GM18858 (cell line): Measurements from ENCODE around the gene OR4N5.
"Not testable (repeated sequence)": the region's sequence is repeated elsewhere in the genome, so short reads cannot be mapped to it uniquely, and the experiment has no call there.

Source experiments
- ATAC-seq: cut with Tn5 transposase; IDR thresholded peaks from one replicate; pipeline ENCODE4 v1.9.1; 2021; ENCODE audit not compliant: unreplicated experiment

OR4N5 gene, protein sequence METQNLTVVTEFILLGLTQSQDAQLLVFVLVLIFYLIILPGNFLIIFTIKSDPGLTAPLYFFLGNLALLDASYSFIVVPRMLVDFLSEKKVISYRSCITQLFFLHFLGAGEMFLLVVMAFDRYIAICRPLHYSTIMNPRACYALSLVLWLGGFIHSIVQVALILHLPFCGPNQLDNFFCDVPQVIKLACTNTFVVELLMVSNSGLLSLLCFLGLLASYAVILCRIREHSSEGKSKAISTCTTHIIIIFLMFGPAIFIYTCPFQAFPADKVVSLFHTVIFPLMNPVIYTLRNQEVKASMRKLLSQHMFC

DNA sequence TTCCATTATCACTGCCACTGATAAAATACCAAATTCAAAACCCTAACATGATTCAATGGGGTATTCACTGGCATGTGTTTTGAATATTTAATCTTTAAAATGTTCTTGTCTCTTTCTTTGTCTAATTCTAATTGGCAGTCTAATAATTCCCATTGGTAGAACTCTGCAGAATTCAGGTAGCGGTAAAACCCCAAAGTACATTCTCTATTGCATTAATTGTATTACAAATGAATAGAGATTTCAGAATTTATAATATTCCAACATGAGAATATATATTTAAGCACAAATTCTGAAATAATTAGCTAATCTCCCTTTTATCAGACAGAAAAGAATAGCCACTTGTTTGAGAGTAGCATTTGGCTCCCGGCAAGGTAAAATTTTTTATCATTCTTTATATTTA, at the start of gene OR4N5:
Gene OR4N5, plus strand, starts transcription at position 301 of the 400 bp plus-strand sequence. CDS start 4,916 bp downstream, outside the sequence.
- no peak for ATAC-seq

DNA sequence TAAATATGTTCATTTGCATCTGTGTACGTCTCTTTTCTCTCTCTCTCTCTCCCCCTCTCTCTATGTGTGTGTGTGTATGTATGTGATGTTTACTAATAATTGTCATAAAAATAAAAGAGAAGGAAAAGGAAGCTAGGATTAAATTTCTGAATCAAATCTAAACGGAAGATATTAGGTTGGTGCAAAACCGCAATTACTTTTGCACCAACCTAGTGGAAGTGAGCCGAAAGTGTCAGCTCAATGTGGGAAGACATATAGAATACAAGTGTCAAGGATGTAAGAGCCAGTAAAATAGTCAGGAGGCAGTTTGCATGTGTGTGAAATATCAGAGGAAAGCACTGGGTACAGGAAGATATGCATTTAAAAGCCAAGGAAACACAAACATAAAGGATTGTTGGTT, 46.6 kb upstream of the OR4N5 start:
- ATAC-seq = no peak

DNA sequence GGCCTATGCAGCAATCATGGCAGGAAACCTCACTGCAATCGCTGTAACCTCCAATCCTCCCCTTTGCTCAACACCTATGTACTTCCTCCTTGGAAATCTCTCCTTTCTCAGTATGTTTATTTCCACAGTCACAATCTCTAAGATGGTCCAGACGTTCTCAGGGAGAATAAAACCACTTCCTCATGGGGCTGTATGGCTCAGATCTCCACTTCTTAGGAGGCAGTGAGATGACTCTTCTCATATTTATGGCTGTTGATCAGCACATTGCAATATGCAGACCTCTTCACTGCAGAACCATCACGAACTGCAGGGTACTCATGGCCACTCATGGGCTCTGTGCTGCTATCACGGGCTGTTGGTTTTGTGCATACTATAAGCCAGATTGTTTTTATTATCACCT, 45.2 kb upstream of the OR4N5 start:
- no peak for ATAC-seq

DNA sequence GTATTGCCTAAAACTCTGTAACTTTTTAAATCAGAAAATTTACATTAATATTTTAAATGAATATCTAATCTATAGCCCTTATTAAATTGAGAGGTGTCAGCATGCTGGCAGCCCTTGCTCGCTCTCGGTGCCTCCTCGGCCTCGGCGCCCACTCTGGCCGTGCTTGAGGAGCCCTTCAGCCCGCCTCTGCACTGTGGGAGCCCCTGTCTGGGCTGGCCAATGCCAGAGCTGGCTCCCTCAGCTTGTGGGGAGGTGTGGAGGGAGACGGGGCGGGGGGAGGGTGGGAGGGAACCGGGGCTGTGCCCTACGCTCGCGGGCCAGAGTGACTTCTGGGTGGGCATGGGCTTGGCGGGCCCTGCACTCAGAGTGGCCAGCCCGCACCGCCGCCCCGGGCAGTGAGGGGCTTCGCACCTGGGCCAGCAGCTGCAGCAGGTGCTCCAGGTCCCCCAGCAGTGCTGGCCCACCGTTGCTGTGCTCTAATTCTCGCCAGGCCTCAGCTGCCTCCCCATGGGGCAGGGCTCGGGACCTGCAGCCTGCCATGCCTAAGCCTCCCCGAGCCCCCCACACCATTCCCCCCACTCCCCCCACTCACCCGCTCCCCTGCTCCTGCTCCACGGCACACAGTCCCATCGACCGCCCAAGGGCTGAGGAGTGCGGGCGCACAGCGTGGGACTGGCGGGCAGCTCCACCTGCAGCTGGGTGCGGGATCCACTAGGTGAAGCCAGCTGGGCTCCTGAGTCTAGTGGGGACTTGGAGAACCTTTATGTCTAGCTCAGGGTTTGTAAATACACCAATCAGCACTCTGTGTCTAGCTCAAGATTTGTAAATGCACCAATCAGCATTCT, 39.5 kb upstream of the OR4N5 start:
- ATAC-seq = not testable (repeated sequence)

DNA sequence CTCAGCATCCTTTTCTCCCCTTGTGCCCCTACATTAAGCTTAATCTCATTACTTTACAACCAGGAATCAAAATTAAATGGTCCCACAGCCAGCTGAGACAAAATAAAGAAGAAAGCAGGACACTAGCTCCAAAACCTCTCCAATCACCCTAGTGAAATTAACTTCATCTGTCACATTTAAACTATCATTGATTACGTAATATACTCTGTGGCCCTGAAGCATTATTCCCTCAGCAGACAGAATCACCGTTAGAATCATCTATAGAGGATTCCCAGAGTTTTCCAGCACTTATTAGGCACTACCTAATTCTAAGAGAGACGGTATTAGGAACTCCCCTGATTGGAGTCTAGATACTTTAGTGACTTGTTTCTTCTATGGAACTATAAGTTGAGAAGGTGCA, 28.2 kb upstream of the OR4N5 start, which contains the start of gene OR4K17:
Gene OR4K17, plus strand, starts transcription at position 302 of the 400 bp plus-strand sequence. CDS start 6,761 bp downstream, outside the sequence.
- no peak for ATAC-seq

DNA sequence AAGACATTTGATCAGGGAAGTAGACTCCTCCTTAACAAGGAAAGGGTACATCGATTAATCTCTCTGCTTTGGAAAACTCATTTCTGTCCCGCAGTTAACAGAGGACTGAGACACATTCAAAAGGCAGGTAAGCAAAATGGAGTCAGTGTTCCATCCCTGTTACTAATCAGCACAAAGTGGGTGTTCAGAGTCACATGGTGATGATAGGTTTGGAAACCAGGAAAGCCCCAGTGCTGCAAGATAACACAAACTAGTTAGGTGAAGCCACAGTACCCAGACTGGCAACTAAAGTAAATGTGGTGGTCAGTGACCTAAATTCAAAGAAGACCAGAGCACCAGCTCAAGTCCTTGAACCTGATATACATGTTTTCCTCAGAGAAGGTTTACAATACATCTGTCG, 26.3 kb upstream of the OR4N5 start:
- ATAC-seq = no peak

DNA sequence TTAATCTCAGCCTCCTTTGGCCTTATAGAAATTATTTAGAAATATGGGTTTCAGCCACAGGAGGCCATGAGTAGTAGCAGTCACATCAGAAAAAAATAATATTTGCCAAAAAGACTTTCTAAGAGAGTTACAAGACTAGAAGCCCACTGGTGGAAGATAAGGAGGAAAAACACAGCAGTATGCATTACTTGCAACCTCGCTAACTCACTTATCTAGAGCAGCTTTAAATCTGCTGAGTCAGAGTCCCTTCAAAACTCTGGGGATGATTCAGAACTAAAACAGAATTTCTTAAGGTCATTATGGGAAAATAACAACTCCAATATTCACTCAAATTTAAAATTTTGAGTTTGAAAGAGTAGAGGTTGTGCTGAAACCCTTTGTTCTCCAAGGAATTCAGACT, 21.9 kb upstream of the OR4N5 start:
- no peak for ATAC-seq

DNA sequence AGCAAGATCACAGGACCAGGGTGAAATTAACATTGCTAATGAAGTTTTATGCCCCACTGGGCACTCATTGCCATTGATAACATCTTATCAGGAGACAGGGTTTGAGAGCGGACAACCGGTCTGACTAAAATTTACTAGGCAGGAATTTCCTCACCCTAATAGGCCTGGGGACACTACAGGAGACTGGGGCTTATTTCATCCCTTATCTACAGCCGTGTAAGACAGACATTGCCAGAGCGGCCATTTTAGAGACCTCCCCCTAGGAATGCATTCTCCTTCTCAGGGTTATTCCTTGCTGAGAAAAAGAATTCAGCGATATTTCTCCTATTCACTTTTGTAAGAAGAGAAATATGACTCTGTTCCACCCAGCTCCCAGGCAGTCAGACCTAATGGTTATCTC, 19.8 kb upstream of the OR4N5 start:
- no peak for ATAC-seq

DNA sequence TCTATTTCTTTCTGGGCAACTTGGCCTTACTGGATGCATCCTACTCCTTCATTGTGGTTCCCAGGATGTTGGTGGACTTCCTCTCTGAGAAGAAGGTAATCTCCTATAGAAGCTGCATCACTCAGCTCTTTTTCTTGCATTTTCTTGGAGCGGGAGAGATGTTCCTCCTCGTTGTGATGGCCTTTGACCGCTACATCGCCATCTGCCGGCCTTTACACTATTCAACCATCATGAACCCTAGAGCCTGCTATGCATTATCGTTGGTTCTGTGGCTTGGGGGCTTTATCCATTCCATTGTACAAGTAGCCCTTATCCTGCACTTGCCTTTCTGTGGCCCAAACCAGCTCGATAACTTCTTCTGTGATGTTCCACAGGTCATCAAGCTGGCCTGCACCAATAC, 5.3 kb downstream of the OR4N5 start:
- ATAC-seq = no peak

DNA sequence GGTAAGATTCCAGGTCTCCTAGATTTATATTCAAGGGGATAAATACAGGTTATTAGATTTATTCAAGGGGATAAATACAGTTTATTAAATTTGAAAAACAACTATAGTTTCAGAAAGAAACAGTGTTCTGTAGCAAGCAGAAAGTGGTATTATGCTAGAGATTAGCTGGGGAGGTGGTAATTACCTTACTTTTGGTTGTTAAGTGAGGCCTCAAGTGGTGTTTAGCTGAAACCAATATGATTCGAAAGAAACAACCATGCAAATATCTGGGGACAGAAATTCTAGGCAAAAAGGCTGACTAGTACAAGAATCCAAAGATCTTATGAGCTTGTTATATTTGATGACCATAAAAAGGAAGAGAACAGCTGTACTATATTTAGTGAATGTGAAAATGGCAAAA, 6.2 kb downstream of the OR4N5 start:
- no peak for ATAC-seq

DNA sequence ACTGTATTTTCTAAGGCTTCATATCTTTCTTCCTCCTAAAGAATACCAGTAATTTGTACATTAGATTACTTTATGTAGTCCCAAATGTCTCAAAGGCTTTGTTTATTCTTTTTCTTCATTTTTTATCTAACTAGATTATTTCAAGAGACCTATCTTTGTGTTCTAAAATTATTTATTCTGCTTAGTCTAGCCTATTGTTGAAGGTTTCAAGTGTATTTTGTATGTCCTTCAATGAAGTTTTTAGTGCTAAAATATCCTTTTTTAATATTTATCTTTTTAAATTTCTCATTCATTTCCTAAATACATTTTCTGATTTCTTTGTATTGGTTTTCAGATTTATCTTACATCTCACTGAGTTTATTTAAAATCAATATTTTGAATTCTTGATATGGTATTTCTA, 25.8 kb downstream of the OR4N5 start:
- ATAC-seq = no peak

DNA sequence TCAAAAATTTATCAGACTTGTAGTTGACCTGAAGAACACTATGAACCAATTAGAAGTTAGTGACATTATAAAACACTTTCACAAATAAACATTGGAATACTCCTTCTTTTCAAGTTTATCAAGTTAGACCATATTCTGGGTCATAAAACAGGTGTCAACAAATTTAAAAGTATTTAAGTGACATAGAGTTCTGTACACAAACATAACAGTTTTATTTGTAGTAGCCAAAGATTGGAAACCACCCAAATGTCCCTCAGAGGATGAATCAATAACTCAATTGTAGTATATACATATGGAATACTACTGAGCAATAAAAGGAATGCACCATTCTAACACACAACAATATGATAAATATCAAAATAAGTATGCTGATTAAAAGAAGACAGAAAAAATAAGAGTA, 28.5 kb downstream of the OR4N5 start:
- ATAC-seq = no peak

DNA sequence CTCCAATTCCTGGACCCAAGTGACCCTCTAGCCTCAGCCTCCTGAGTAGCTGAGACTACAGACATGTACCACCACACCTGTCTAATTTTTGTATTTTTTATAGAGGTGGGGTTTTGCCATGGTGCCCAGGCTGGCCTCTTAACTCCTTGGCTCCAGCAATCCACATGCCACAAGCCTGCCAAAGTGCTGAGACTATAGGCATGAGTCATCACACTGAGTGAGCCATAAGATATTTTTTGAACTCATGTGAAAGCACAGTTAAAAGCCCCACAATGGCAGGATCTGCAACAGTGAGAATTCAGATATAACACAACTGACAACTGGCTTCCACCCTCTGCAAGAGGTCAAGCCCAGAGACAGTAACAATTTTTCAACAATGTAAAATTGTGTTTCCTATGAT, 31.2 kb downstream of the OR4N5 start:
- not testable (repeated sequence) for ATAC-seq

DNA sequence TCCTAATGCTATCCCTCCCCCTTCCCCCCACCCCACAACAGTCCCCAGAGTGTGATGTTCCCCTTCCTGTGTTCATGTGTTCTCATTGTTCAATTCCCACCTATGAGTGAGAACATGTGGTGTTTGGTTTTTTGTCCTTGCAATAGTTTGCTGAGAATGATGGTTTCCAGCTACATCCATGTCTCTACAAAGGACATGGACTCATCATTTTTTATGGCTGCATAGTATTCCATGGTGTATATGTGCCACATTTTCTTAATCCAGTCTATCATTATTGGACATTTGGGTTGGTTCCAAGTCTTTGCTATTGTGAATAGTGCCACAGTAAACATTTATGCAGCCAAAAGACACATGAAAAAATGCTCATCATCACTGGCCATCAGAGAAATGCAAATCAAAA, 35.6 kb downstream of the OR4N5 start:
- ATAC-seq = not testable (repeated sequence)

DNA sequence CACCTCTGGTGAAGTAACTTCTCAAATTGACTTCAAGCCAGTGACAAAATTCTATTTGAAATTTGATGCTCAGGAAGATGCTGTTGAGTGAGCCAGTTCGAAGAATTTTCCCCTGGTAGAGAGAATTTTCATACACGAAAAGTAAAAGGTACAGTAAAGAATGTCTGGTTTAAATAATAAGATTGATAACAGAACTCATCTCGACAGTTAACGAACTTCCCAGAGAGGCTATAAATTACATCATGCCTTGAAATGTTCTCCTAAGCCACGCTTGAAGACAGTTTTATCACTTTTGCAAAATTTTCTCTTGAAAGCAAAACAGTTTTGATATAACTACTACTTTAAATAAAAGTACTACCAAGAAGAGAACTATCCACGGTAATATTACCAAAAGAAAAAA, 37.7 kb downstream of the OR4N5 start:
- no peak for ATAC-seq

DNA sequence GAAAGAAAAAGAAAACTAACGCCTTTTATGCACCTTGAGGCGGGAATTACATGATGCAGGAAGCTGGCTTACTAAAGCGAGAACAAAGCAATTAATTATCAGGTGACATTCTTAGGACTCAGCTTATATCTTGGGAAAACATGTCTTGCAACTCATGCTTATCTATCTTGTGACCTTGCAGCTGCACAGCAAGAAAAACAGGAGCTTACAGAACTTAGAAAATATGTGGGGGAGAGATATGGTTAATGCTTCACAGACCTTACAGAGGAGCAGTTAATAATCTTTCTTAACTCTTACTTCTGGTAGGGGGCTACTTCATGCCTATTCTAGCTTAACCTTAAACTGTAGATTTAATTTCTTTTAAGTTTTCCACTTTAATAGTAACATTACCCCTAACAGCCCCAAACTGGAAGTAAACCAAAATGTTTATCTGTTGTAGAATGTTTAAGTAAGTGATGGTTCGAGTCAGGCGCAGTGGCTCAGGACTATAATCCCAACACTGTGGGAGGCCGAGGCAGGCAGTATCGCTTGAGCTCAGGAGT, 38.9 kb downstream of the OR4N5 start:
- no peak for ATAC-seq

DNA sequence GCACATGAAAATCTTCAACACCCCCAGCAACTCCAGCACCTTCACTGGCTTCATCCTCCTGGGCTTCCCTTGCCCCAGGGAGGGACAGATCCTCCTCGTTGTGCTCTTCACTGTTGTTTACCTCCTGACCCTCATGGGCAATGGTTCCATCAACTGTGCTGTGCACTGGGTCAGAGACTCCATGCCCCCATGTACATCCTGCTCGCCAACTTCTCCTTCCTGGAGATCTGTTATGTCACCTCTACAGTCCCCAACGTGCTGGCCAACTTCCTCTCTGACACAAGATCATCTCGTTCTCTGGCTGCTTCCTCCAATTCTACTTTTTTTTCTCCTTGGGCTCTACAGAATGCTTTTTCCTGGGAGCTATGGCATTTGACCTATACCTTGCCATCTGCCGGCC, 40.6 kb downstream of the OR4N5 start:
- ATAC-seq = no peak

DNA sequence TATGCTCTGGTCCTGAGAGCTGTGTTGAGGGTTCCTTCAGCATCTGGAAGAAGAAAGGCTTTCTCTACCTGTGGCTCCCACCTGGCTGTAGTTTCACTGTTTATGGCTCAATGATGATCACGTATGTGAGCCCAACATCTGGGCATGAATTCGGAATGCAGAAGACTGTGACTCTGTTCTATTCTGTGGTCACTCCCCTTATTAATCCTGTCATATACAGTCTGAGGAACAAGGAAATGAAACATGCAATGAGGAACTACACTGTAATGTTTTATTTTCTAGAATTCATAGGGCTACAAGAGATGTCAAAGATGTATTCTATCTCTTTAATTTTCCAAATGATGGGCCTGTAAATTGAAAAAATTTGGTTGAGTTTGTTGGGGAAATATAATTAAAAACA, 41.3 kb downstream of the OR4N5 start:
- no peak for ATAC-seq

DNA sequence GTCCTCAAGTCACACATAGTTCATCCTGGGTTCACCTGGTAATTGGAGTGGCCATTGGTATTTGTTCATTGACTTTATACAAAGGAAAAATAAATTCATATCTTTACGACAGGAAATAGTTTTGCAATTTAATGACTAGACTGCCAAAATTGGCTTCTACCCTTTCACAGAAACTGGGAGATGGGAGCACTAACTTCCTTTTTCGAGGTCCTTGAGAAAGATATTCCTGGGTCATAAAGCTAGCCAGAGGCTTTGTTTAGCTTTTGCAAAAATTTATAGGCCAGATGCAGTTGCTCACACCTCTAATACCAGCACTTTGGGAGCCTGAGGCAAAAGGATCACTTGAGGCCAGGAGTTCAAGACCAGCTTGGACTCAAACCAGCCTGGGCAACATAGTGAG, 41.9 kb downstream of the OR4N5 start:
- no peak for ATAC-seq

DNA sequence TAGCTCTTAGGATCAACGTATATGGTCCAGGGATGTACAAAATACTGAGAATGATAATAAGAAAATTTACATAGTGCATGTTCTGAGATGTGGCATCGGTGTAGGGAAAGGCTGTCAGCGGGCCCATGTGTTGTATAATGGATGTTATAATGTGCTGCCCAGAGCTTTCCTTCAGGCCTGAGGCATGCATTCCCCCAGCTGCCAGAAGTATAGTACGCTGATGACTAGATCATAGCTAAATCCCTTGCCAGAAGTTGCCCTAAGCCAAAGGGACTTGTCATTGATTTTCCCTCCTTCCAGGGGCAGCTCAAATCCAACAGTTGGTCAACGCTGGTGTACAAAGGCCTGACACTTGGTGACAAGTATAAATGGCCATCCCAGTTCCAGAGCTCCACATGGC, 45.6 kb downstream of the OR4N5 start:
- no peak for ATAC-seq

DNA sequence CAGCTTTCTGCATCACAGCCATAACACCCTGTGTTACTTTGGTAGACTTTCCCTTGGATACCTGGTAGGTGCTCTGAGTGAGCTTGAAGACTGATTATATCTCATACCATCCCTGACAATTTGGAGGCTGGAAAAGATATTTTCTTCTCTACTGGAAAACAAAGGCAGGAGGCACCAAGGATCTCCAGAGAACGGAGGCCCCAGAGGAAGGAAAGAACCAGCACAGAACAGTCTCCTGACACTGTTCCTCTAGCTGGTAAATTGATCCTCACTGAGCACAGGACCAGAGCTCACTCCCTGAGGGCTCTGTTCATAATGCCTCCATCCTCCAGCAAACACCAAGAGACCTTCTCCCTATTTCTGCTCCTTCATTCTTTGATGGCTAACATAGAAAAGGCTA, 52.0 kb downstream of the OR4N5 start, which contains the start of gene OR11G2:
Gene OR11G2, plus strand, starts transcription at position 301 of the 400 bp plus-strand sequence. CDS start 6,542 bp downstream, outside the sequence.
- no peak for ATAC-seq

DNA sequence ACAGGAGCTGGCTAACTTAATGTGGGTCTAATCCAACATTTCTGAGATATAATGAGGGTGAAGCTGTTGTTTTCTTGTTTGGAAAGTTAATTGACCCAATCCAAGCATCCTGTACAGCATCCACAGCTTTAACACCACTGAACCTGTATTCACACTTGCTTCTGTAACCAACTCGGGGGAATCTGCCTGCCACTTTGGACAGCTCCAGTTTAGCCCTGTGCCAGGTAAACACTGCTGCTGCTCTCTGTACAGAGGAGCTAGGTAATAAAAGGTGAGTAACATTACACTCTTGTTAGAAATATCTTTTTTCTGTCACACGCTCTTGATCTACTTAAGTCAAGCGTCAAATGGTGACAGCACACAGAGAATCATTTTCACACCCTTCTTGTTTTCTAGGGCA, 52.8 kb downstream of the OR4N5 start:
- ATAC-seq = no peak
